ENCODE measurements around the gene PANX1. TPM values are rescaled to one million over a fixed set of nuclear protein-coding genes. Genes with fewer than 3 reads are reported as not detected.
A peak's percentile ranks its signal among the peaks of the same experiment; 100 is the strongest.

PANX1 gene
- total and polyA plus RNA-seq, 7 experiments from 2014 or later = 3.9 to 14.8 (median 5.8) TPM

GRCh38 chr11:94139416-94139815, 10.8 kb downstream of the PANX1 start:
- ChIA-PET POLR2A (no interaction called here), CTCF (no interaction called here)
- Histone ChIP-seq H3K9me3 (ENCODE audit: control insufficient read depth in 2 of 3, low read length in 3 of 3) (no peaks in the 10 kb centered on the region), H3K27me3 (ENCODE audit: control insufficient read depth in 2 of 2, insufficient read depth in 2 of 2, low read length in 2 of 2) (no peaks in the 10 kb centered on the region), H3K36me3 (ENCODE audit: control insufficient read depth in 2 of 3, insufficient read depth in 3 of 3, low read length in 3 of 3) (no peaks in the 10 kb centered on the region), H3K27ac (ENCODE audit: low read depth, low read length) (no peak overlapping the region), H3K4me3 (ENCODE audit: low read length) (no peak overlapping the region), H3K4me1 (ENCODE audit: control insufficient read depth in 2 of 2, insufficient read depth in 2 of 2, low read length in 2 of 2) (no peaks in the 10 kb centered on the region)
- peaks cover 0 to 2% (median 0%) of the 10 kb centered on the region in 11 donors for H3K9me3 Mint-ChIP-seq
- peaks cover 0 to 15% (median 8%) of the 10 kb centered on the region in 5 donors for H3K36me3 Mint-ChIP-seq
- no peaks in the 10 kb centered on the region for H3K27me3 Mint-ChIP-seq
- DNase-seq (no peak), ATAC-seq (no peak)
- peaks cover 21 to 59% (median 48%) of the 10 kb centered on the region in 7 donors for H3K4me1 Mint-ChIP-seq
- H3K4me3 Mint-ChIP-seq = no peak overlapping the region
- H3K27ac Mint-ChIP-seq = peak overlapping the region in 1 of 9 donors; percentile 60
- intact Hi-C loops (cut with micrococcal nuclease) = no loop called here

GRCh38 chr11:94140154-94140655, 11.6 kb downstream of the PANX1 start:
- Mint-ChIP-seq H3K36me3 (peaks cover 0 to 15% (median 8%) of the 10 kb centered on the region in 5 donors), H3K9me3 (peaks cover 0 to 2% (median 0%) of the 10 kb centered on the region in 11 donors), H3K4me1 (peaks cover 27 to 65% (median 54%) of the 10 kb centered on the region in 7 donors), H3K27me3 (no peaks in the 10 kb centered on the region), H3K4me3 (no peak overlapping the region), H3K27ac (peak overlapping the region in 1 of 9 donors; percentile 60)
- H3K27me3 ChIP-seq (ENCODE audit: control insufficient read depth in 2 of 2, insufficient read depth in 2 of 2, low read length in 2 of 2) = no peaks in the 10 kb centered on the region
- POLR2A ChIA-PET = no interaction called here
- no peaks in the 10 kb centered on the region for H3K36me3 ChIP-seq (ENCODE audit: control insufficient read depth in 2 of 3, insufficient read depth in 3 of 3, low read length in 3 of 3)
- DNase-seq (no peak), ATAC-seq (no peak)
- H3K4me1 ChIP-seq (ENCODE audit: control insufficient read depth in 2 of 2, insufficient read depth in 2 of 2, low read length in 2 of 2) = no peaks in the 10 kb centered on the region
- intact Hi-C loops (cut with micrococcal nuclease) = no loop called here
- no peak overlapping the region for H3K4me3 ChIP-seq (ENCODE audit: low read length)
- no peaks in the 10 kb centered on the region for H3K9me3 ChIP-seq (ENCODE audit: control insufficient read depth in 2 of 3, low read length in 3 of 3)
- H3K27ac ChIP-seq (ENCODE audit: low read depth, low read length) = no peak overlapping the region
- CTCF ChIA-PET = no interaction called here

- Histone ChIP-seq H3K27me3 (ENCODE audit: control insufficient read depth in 2 of 2, insufficient read depth in 2 of 2, low read length in 2 of 2) (no peaks in the 10 kb centered on the region), H3K27ac (ENCODE audit: low read depth, low read length) (no peak overlapping the region), H3K36me3 (ENCODE audit: control insufficient read depth in 2 of 3, insufficient read depth in 3 of 3, low read length in 3 of 3) (no peaks in the 10 kb centered on the region), H3K4me3 (ENCODE audit: low read length) (no peak overlapping the region), H3K4me1 (ENCODE audit: control insufficient read depth in 2 of 2, insufficient read depth in 2 of 2, low read length in 2 of 2) (no peaks in the 10 kb centered on the region), H3K9me3 (ENCODE audit: control insufficient read depth in 2 of 3, low read length in 3 of 3) (no peaks in the 10 kb centered on the region)
- ChIA-PET POLR2A (no interaction called here), CTCF (no interaction called here)
- H3K27ac Mint-ChIP-seq = no peak overlapping the region
- intact Hi-C loops (cut with micrococcal nuclease) = no loop called here
- H3K4me3 Mint-ChIP-seq = no peak overlapping the region
- H3K4me1 Mint-ChIP-seq = peaks cover 33 to 66% (median 54%) of the 10 kb centered on the region in 7 donors
- H3K36me3 Mint-ChIP-seq = peaks cover 0 to 11% (median 5%) of the 10 kb centered on the region in 5 donors
- H3K9me3 Mint-ChIP-seq = peaks cover 0 to 1% (median 0%) of the 10 kb centered on the region in 11 donors
- no peak for ATAC-seq
- DNase-seq = no peak
- no peaks in the 10 kb centered on the region for H3K27me3 Mint-ChIP-seq
Observed at GRCh38 chr11:94141511-94142307, 13.1 kb downstream of the PANX1 start.

- Histone ChIP-seq H3K27me3 (ENCODE audit: control insufficient read depth in 2 of 2, insufficient read depth in 2 of 2, low read length in 2 of 2) (no peaks in the 10 kb centered on the region), H3K4me3 (ENCODE audit: low read length) (no peak overlapping the region), H3K4me1 (ENCODE audit: control insufficient read depth in 2 of 2, insufficient read depth in 2 of 2, low read length in 2 of 2) (peaks cover 0 to 4% of the 10 kb centered on the region in 2 donors), H3K27ac (ENCODE audit: low read depth, low read length) (no peak overlapping the region), H3K9me3 (ENCODE audit: control insufficient read depth in 2 of 3, low read length in 3 of 3) (no peaks in the 10 kb centered on the region), H3K36me3 (ENCODE audit: control insufficient read depth in 2 of 3, insufficient read depth in 3 of 3, low read length in 3 of 3) (no peaks in the 10 kb centered on the region)
- peaks cover 38 to 72% (median 59%) of the 10 kb centered on the region in 7 donors for H3K4me1 Mint-ChIP-seq
- H3K27ac Mint-ChIP-seq = peak overlapping the region in 1 of 9 donors; percentile 29
- no peaks in the 10 kb centered on the region for H3K27me3 Mint-ChIP-seq
- no peaks in the 10 kb centered on the region for H3K9me3 Mint-ChIP-seq
- H3K36me3 Mint-ChIP-seq = peaks cover 0 to 4% (median 3%) of the 10 kb centered on the region in 5 donors
- intact Hi-C loops (cut with micrococcal nuclease) = no loop called here
- ChIA-PET CTCF (no interaction called here), POLR2A (no interaction called here)
- ATAC-seq (no peak), DNase-seq (no peak)
- peak overlapping the region in 1 of 10 donors; percentile 40 for H3K4me3 Mint-ChIP-seq
Observed at GRCh38 chr11:94142308-94143281, 14.0 kb downstream of the PANX1 start.

- no peak overlapping the region for H3K4me3 Mint-ChIP-seq
- H3K9me3 Mint-ChIP-seq = no peaks in the 10 kb centered on the region
- H3K9me3 ChIP-seq (ENCODE audit: control insufficient read depth in 2 of 3, low read length in 3 of 3) = no peaks in the 10 kb centered on the region
- H3K27ac Mint-ChIP-seq = peak overlapping the region in 1 of 9 donors; percentile 28
- peaks cover 0 to 3% (median 0%) of the 10 kb centered on the region in 5 donors for H3K36me3 Mint-ChIP-seq
- ATAC-seq (no peak), DNase-seq (no peak)
- H3K27me3 ChIP-seq (ENCODE audit: control insufficient read depth in 2 of 2, insufficient read depth in 2 of 2, low read length in 2 of 2) = no peaks in the 10 kb centered on the region
- no peaks in the 10 kb centered on the region for H3K27me3 Mint-ChIP-seq
- CTCF ChIA-PET = no interaction called here
- POLR2A ChIA-PET = no interaction called here
- H3K4me1 Mint-ChIP-seq = peaks cover 45 to 77% (median 67%) of the 10 kb centered on the region in 7 donors
- intact Hi-C loops (cut with micrococcal nuclease) = no loop called here
- peaks cover 0 to 8% of the 10 kb centered on the region in 2 donors for H3K4me1 ChIP-seq (ENCODE audit: control insufficient read depth in 2 of 2, insufficient read depth in 2 of 2, low read length in 2 of 2)
- no peak overlapping the region for H3K4me3 ChIP-seq (ENCODE audit: low read length)
- H3K27ac ChIP-seq (ENCODE audit: low read depth, low read length) = no peak overlapping the region
- H3K36me3 ChIP-seq (ENCODE audit: control insufficient read depth in 2 of 3, insufficient read depth in 3 of 3, low read length in 3 of 3) = no peaks in the 10 kb centered on the region
Observed at GRCh38 chr11:94144216-94144615, 15.6 kb downstream of the PANX1 start.

GRCh38 chr11:94144664-94145063, 16.0 kb downstream of the PANX1 start:
- Histone ChIP-seq H3K4me3 (ENCODE audit: low read length) (no peak overlapping the region), H3K9me3 (ENCODE audit: control insufficient read depth in 2 of 3, low read length in 3 of 3) (no peaks in the 10 kb centered on the region), H3K4me1 (ENCODE audit: control insufficient read depth in 2 of 2, insufficient read depth in 2 of 2, low read length in 2 of 2) (peaks cover 0 to 8% of the 10 kb centered on the region in 2 donors), H3K36me3 (ENCODE audit: control insufficient read depth in 2 of 3, insufficient read depth in 3 of 3, low read length in 3 of 3) (no peaks in the 10 kb centered on the region), H3K27ac (ENCODE audit: low read depth, low read length) (no peak overlapping the region), H3K27me3 (ENCODE audit: control insufficient read depth in 2 of 2, insufficient read depth in 2 of 2, low read length in 2 of 2) (no peaks in the 10 kb centered on the region)
- peaks cover 48 to 80% (median 72%) of the 10 kb centered on the region in 7 donors for H3K4me1 Mint-ChIP-seq
- intact Hi-C loops (cut with micrococcal nuclease) = no loop called here
- H3K27ac Mint-ChIP-seq = no peak overlapping the region
- no peak for DNase-seq
- H3K9me3 Mint-ChIP-seq = no peaks in the 10 kb centered on the region
- ChIA-PET POLR2A (no interaction called here), CTCF (no interaction called here)
- H3K36me3 Mint-ChIP-seq = peaks cover 0 to 3% (median 0%) of the 10 kb centered on the region in 5 donors
- ATAC-seq = no peak
- no peaks in the 10 kb centered on the region for H3K27me3 Mint-ChIP-seq
- H3K4me3 Mint-ChIP-seq = no peak overlapping the region
